ENCODE measurements around the gene CNTRL.

The CNTRL gene

DNA sequence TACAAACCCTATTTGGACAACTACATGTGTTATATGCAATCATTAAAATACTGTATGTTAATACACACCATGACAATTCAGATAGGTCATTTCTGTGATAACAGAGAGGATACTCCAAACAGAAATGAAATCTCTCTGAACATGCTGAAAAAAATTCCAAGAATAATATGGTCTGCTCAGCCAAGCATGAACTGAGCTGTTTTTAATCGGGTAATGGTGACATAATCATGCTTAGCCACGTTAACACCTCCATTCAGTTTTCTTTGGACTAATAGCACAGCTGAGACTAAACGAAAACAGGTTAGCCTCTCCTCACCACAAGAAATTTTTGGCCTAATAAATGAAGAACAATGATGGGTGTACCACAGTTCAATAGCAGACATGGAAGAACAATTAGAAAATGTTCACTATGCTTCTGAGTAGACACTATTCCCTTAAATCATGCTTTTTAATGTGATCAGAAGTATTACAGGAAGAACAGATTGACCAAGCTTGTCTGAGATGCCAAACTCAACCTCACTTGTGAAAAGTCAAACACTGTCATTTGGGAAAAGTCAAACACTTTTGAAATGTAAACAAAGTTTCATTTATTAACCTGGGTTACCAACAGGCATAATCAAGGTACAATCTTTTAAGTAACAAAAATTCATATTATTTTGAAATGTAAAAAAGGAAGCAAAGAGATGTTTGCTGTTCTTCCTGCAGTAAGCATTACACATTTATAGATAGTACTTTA lies 107.5 kb downstream of the CNTRL start:
- DNase-seq = no peak

GRCh38 chr9:121182989-121183388 lies 108.2 kb downstream of the CNTRL start:
- no peak for DNase-seq

DNA sequence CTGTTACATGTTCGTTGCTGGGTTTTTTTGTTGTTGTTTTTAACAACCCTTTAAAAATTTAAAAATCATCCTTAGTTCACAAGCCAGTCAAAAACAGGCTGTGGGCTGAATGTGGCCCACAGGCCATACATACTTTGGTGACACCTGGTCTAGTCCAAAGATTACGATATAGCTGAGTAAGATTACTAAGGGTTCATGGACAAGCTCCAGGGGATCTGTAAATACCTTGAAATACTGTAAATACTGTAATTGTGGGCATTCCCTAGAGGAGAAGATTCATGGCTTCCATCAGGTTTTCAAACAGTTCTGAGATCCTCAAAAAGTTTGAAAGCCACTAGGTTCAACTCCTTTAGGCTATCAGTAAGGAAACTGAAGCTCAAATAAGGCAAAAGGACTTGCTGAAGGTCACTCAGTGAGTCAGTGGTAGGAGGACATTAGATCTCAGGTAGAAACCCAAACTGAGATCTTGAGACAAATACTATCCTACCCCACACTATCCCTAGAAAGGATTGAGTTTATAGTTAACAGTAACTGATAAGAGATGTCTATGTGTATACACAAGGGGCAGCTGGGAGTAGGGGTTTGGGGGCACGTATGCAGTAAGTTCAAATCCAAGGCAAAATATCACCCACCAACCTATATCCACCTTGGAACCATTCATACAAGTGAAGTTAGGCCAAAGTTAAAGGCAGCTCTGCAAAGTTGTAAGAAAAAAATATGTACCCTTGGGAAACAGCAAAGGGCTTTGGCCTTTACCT lies 109.1 kb downstream of the CNTRL start:
- no peak for DNase-seq

GRCh38 chr9:121184463-121184862 lies 109.7 kb downstream of the CNTRL start:
- no peak for DNase-seq

DNA sequence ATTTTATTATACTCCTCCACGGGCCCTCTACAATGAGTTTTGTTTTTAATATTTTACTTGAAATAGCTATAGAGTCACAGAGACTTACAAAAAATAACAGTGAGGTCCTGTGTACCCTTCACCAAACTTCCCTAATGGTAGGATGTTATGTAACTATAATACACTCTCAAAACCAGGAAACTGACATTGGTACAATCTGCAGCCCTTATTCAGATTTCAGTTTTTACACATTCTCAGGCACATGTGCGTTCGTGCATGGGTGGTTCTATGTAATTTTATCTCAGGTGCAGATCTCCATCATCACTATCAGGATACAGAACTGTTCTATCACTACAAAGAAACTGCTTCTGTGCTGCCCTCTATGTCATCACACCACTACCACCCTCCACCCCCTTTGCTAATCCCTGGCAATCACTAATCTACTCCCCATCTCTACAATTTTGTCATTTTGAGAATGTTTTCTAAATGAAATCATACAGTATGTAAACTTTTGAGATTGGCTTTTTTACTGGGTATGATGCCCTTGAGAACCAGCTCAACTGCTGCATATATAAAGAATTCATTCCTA lies 110.5 kb downstream of the CNTRL start:
- no peak for DNase-seq

DNA sequence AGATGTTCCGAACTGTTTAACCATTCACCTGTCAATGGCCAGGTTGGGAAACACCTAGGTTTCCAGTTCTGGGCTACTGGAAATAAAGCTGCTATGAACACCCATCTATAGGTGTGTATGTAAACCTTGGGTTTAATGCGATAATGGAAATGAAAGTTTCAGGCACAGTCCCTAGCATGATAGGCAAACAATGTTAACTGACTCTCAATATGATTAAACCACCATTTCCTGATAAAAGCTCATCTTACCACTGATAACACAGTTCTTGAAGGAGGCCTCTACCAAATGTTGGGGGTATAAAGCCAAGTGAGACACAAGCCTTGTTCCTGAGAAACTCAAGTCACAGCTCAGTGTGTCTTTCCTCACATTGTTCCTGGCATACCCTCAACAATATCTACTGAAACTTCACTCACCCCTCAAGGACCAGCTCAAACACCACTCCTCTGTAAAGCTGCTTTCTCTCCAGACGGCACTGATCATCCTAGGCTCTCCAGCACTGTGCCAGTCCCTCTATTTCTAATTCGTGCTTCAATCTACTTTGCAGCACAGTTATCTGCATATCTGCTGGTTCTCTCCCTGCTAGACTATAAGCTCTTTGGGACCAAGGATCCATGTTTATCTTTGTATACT lies 111.1 kb downstream of the CNTRL start:
- no peak for DNase-seq

DNA sequence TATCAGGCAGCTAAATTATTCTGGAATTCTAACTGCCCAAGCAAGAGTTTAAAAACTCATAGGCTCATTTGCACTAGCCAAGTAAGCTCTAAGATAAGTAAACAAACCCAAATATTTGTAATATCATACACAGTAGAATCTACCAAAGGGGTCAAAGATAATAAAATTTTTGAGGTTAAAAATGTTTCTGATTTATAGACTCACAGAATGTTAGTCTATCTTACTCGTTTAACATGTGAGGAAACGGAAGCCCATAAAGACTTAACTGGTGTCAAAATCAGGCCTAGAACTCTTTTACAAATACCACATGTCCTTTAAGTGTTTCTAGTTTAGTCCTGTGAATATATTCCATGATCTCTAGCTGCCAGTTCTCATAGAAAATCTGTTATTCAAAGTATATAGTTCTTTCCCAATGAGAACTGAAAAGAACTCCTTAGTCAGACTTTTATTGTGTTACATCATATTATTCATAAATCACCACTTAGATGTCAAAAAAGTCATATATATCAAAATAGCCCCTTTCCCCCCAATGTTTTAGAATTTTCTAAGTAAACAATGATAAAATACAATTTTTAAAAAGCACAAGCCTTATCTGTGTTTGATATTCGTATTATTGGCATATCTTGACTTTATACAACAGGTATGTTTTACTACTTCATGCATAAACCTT lies 113.0 kb downstream of the CNTRL start:
- DNase-seq = no peak

GRCh38 chr9:121189006-121189405 lies 114.3 kb downstream of the CNTRL start:
- DNase-seq = no peak

DNA sequence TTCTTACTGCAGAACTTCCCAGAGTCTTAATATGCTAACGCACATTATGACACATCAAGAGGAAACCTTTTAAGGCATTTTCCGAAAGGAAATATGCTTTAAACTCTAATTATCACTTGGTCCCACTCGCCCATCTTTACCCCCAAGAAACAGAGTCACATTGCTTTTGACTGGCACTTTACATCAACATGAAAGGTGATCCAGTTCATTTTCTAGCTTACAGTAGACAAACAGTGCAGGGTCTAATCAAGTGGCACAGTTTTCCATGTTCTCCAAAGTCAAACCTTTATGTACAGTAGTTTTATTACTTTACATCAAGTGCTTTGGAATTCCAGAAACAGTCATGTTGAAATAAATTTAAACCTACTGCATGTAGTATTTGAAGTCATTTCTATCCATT lies 114.9 kb downstream of the CNTRL start:
- no peak for DNase-seq

DNA sequence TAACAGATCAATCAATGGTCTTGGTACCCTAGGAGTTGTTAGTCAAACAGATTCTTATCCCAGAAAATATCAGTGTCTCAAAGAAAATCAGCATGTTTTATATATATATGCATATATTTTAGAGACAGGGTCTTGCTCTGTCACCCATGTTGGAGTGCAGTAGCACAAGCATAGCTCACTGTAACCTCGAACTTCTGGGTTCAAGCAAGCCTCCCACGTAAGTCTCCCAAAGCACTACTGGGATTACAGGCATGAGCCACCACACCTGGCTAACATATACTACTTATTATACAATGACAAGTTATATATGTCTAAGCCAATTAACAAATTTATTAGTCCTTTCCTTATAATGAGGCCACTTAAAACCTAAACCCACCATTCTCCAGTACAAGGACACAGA lies 116.5 kb downstream of the CNTRL start:
- DNase-seq = no peak

DNA sequence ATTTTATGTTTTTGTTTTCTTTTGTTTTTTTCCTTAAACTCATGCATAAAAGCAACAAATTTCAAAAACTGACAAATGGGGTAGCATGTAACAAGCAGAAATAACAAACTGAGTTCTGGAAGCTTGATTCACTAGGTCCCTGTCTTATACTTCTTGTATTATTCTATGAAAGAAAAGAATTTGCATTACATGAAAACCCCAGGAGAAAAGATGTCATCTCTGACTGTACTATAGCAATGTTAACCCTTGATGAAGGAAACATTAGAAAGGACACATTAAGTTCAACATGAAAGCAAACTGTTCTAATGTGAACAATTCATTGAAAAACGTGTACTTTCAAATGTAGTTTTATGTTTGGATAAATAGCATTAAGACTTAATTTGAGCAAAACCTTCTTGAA lies 117.8 kb downstream of the CNTRL start:
- no peak for DNase-seq

DNA sequence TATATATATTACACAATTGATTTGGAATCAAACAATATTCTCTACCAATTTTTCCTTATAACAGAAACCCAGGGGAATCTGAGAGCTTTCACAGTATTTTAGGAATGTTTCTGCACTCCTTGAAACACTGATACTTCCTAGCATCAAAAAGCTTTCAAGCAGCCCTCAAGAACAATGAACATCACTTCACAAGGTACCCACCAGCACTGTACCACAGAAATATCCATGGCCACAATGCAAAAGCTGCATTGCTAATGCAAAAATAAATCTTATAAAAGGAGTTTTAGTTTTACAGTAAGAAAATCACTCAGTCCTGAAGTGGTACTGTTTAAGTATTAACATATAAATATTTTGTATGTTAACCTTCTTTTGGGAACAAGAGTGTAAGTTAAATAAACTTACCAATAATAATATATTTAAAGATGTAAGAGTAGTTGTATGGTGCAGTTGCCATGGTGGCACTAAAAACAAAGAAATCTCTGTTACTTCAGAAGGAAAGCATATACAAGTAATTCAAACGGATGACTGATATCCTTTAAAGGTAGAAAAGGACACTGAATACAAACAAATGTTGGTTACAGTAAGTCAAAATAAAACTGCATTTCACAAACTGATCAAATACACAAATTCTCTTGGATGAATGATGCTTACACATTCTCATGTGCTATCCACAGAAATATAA lies 118.3 kb downstream of the CNTRL start:
- no peak for DNase-seq

DNA sequence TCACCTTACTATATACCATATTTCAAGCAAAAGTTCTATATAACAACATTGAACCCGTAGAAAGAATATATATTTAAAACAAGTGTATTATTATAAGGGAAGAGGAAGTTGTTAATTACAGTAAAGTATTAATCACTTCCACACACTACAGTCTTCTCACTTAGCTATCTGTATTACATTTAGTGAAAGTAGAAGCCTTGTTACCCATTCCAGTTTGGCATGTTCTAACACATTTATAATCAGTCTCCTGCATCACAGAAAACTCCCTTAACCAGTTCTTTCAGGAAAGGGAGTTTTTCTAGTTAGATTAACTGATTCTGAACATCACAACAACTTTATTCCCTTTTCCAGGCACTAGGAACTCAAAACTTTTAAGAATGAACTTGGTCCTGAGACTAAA lies 120.0 kb downstream of the CNTRL start:
- no peak for DNase-seq

GRCh38 chr9:121196389-121196788 lies 121.6 kb downstream of the CNTRL start:
- no peak for DNase-seq

DNA sequence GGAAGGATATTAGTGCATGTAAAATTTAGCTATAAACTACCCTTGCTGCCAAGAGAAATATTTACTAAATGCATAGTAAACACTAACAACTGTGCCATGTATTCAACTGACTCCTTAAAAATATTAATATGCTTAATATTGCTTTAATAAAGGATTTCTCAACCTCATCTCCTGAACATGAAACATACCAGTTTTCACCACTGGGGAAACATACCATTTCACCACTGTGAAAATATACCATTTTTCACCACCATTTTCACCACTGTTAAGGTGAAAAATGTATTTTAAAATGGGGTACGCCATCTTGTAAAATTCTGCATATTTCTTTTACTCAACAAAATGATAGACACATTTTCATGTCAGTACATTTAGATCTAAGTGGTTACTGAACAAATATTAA lies 122.4 kb downstream of the CNTRL start:
- no peak for DNase-seq

- no peak for DNase-seq
Measured at GRCh38 chr9:121198512-121199042, 123.8 kb downstream of the CNTRL start.

DNA sequence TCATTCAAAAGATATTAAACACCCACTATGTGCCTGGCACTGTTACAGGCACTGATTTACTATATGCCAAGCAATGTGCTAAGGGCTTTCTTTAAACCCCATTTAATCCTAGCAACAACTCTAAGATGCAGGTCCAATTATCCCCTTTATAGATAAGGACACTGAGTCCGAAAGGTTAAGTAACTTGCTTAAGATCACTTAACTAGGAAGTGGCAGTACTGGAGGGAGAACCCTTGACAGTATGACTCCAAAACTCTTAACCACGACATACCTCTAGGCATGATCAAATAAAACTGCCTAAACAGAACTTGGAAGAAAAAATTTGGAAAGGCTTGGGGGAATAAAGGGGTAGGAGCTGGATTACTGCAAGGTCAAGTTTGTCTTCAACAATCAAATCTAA lies 125.2 kb downstream of the CNTRL start:
- no peak for DNase-seq

GRCh38 chr9:121200356-121200755 lies 125.6 kb downstream of the CNTRL start:
- no peak for DNase-seq

DNA sequence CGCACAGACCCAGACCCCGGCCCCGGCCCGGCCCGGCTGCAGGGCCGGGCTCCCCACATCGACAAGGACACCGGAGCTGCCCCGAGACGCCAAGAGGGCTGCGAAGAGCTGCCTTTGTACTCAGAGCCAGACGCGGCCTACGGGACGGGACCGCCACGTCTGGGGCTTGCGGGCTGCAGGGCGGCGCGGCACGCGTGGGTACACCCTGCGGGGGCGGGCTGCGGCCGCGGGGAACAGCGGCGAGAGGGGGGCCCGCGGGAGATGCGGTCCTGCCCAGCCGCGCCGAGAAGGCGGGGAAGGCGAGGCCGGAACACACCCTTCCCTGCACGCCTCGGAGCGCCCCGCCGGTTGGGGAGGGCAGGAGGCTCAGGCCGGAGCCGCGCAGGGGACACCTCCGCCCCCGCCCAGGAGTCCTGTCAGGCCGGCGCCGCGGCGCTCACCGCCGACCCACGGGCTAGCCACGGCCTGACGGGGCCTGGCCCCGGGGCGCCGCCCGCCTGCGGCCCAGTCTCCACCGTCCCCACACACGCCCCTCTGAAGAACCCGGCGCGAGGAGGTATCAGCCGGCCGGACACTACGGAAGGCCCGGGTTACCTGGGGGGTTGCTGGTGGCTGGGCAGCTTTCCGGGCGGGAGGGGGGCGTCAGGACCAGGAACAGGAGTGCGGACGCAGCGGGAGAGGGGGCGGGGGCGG lies 126.4 kb downstream of the CNTRL start:
- no peak for DNase-seq

GRCh38 chr9:121201738-121202533 lies 127.2 kb downstream of the CNTRL start, which contains the start of gene RAB14:
RAB14 (minus strand) TSS chr9:121201869; CDS start chr9:121193412, 8,457 bp downstream.
- DNase-seq = peak; percentile 99

GRCh38 chr9:121204121-121204520 lies 129.4 kb downstream of the CNTRL start:
- DNase-seq = no peak

Data from NCI-H774 (cell line).